ENCODE data around the gene SLCO2B1.

DNA sequence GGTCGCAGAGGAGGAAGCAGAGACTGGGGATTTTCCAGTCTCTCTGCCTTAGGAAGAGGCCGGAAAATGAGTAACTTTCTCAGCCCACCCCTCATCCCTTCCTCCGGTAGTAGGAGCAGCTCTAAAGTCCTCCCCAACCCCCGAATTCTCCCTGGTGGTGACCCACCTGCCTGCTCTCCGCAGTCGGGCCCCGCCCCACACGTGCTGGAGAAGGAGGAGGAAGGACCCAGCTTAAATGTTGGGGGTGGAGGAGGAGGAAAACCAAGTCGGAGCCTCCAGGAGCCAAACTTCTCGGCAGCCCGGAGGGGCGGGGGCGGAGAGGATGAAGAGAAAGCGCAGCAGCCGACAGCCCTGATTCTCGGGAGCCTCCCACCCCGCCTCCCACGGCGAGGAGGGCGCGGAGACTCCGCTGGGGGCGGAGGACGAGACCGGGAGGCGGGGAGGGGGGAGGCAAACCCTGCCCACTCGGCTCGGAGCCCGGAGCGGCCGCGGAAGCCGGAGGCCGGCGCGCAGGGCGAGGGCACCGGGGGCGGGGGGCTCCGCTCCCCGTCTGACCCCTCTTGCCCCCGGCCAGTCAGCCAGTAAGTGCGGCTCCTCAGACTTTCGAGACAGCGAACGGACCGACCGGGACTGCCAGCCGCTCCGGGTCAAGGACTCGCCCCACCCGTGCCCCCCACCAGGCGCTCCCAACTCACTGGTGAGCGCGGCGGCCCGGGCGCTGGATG lies 89.6 kb downstream of the SLCO2B1 start, which contains the start of gene TPBGL:
- no peak for TF ChIP-seq POLR2A (IDR thresholded peaks at IDR 0.05)
- TF ChIP-seq, protein P1, sequence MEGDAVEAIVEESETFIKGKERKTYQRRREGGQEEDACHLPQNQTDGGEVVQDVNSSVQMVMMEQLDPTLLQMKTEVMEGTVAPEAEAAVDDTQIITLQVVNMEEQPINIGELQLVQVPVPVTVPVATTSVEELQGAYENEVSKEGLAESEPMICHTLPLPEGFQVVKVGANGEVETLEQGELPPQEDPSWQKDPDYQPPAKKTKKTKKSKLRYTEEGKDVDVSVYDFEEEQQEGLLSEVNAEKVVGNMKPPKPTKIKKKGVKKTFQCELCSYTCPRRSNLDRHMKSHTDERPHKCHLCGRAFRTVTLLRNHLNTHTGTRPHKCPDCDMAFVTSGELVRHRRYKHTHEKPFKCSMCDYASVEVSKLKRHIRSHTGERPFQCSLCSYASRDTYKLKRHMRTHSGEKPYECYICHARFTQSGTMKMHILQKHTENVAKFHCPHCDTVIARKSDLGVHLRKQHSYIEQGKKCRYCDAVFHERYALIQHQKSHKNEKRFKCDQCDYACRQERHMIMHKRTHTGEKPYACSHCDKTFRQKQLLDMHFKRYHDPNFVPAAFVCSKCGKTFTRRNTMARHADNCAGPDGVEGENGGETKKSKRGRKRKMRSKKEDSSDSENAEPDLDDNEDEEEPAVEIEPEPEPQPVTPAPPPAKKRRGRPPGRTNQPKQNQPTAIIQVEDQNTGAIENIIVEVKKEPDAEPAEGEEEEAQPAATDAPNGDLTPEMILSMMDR (IDR thresholded peaks at IDR 0.05) = no peak
- TF ChIP-seq EP300 (IDR thresholded peaks at IDR 0.05) = no peak
- no peak for TF ChIP-seq POLR2AphosphoS5 (IDR thresholded peaks at IDR 0.05)
